HepG2 (cell line): ENCODE results near the gene PAPPA. TPM values are rescaled to one million over a fixed set of nuclear protein-coding genes. Genes with fewer than 3 reads are reported as not detected.

Experiments used
- ATAC-seq: fragments of 200-7000 bp; cut with Tn5 transposase; 3 replicates; pipeline ENCODE4 v1.9.1; 2020; ENCODE audit warnings: mild to moderate bottlenecking, moderate library complexity
- BruUV-seq: library from RNA; stranded (reverse); fragments of 400-500 nt; replicated peaks from 2 replicates; lab custom pipeline; 2021; lab: Mats Ljungman, UMichigan
- CTCF ChIA-PET: fragments of 300-600 bp; formaldehyde crosslinking; extraction: SDS; loops from one replicate; lab custom pipeline; 2021; ENCODE audit warnings: low total read pairs, inconsistent platforms, low intra/inter-chr PET ratio; lab: Yijun Ruan, JAX
- POLR2A ChIA-PET: fragments of 350-600 bp; sonication (Branson Sonifier 250); formaldehyde crosslinking; loops from one replicate; lab custom pipeline; 2020; ENCODE audit warnings: antibody characterized with exemption, inconsistent platforms; lab: Yijun Ruan, JAX
- DNase-seq: peaks from one replicate; pipeline ENCODE4 v3.0.0-alpha.2; 2015; ENCODE audit warnings: low spot score
- FAIRE-seq: peaks from 3 replicates; lab custom pipeline; 2011; peaks lifted over from hg19 to GRCh38; lab: Jason Lieb, UNC
- H2AFZ ChIP-seq: one replicate; pipeline ENCODE4 v1.6.1; 2011; ENCODE audit warnings: low read length, inconsistent platforms
- H3K27ac ChIP-seq: fragments of 300-600 bp; 3 replicates; pipeline ENCODE4 v1.8.0; 2011; ENCODE audit warnings: mixed run types, mild to moderate bottlenecking, mixed read lengths, low read length, inconsistent platforms; ENCODE audit not compliant: insufficient read depth; ENCODE audit errors: extremely low read length
- H3K27me3 ChIP-seq, 2 experiments: fragments of 200-600 bp in 1 of 2; 2 replicates in 1 of 2; 3 replicates in 1 of 2; pipeline versions ENCODE4 v1.6.0 to v1.8.0; 2011; ENCODE audit warnings: low read length in 2 of 2, mild to moderate bottlenecking in 2 of 2, moderate library complexity in 2 of 2, inconsistent platforms in 1 of 2; ENCODE audit not compliant: insufficient read depth in 2 of 2, control insufficient read depth in 1 of 2
- H3K36me3 ChIP-seq, 2 experiments: fragments of 200-600 bp in 1 of 2; replicated peaks in 1 of 2; 2 replicates in 1 of 2; 3 replicates in 1 of 2; pipeline versions ENCODE4 v1.5.1 to v1.8.0; 2011; ENCODE audit warnings: low read length in 2 of 2, inconsistent platforms in 1 of 2; ENCODE audit not compliant: insufficient read depth in 2 of 2, control insufficient read depth in 1 of 2
- H3K4me1 ChIP-seq: 2 replicates; pipeline ENCODE4 v1.5.1; 2012; ENCODE audit warnings: low read length, inconsistent platforms; ENCODE audit not compliant: insufficient read depth
- H3K4me2 ChIP-seq: 2 replicates; pipeline ENCODE4 v1.6.0; 2011; ENCODE audit warnings: low read depth, low read length, inconsistent platforms
- H3K4me3 ChIP-seq, 3 experiments: fragments of 200-600 bp in 1 of 3; sonication (generic), shearing (Covaris generic) in 1 of 3; replicated peaks in 1 of 3; 2 replicates each; pipeline ENCODE4 v1.5.1; 2011 to 2016; ENCODE audit warnings: low read length in 3 of 3, inconsistent platforms in 2 of 3, low read depth in 2 of 3, mild to moderate bottlenecking in 2 of 3, control low read depth in 1 of 3, mixed read lengths in 1 of 3; ENCODE audit not compliant: insufficient read depth in 1 of 3
- H3K79me2 ChIP-seq: one replicate; pipeline ENCODE4 v1.6.1; 2011; ENCODE audit warnings: low read length, inconsistent platforms; ENCODE audit not compliant: insufficient read depth
- H3K9ac ChIP-seq: 2 replicates; pipeline ENCODE4 v1.6.0; 2011; ENCODE audit warnings: mild to moderate bottlenecking, low read depth, low read length, inconsistent platforms; ENCODE audit not compliant: insufficient read depth
- H3K9me3 ChIP-seq: 2 replicates; pipeline ENCODE4 v1.5.1; 2012; ENCODE audit warnings: mild to moderate bottlenecking, low read length
- H4K20me1 ChIP-seq: 2 replicates; pipeline ENCODE4 v1.6.0; 2011; ENCODE audit warnings: inconsistent platforms, mild to moderate bottlenecking, low read length, moderate library complexity; ENCODE audit not compliant: insufficient read depth
- CERS6 ChIP-seq: sonication (generic); formaldehyde crosslinking; IDR thresholded peaks from 2 replicates; pipeline ENCODE4 v1.5.0; 2020; ENCODE audit warnings: missing genetic modification reagents
- GLI4 ChIP-seq: sonication (generic); formaldehyde crosslinking; IDR thresholded peaks from 2 replicates; pipeline ENCODE4 v1.5.1; 2020; ENCODE audit warnings: missing genetic modification reagents, mild to moderate bottlenecking, moderate library complexity, borderline replicate concordance
- HOXA5 ChIP-seq: sonication (generic); formaldehyde crosslinking; IDR thresholded peaks from 2 replicates; pipeline ENCODE4 v1.4.0; 2020; ENCODE audit warnings: missing genetic modification reagents
- NR2F1 ChIP-seq, 2 experiments: fragments of 450-650 bp in 1 of 2; formaldehyde crosslinking in 1 of 2; IDR thresholded peaks; 2 replicates each; pipeline versions ENCODE4 v1.5.0 to v1.6.1; 2016 to 2020; ENCODE audit warnings: mild to moderate bottlenecking in 1 of 2, missing compliant biosample characterization in 1 of 2, missing genetic modification reagents in 1 of 2, moderate library complexity in 1 of 2
- RARG ChIP-seq: sonication (generic); formaldehyde crosslinking; IDR thresholded peaks from 2 replicates; pipeline ENCODE4 v1.4.0; 2020; ENCODE audit warnings: low read depth, mild to moderate bottlenecking, missing genetic modification reagents
- TBL1XR1 ChIP-seq: fragments of 150-350 bp; IDR thresholded peaks from 2 replicates; pipeline ENCODE4 v1.6.1; 2014; ENCODE audit warnings: borderline replicate concordance, low read length; ENCODE audit not compliant: partially characterized antibody
- TERF1 ChIP-seq: sonication (generic); formaldehyde crosslinking; IDR thresholded peaks from 2 replicates; pipeline ENCODE4 v1.8.0; 2022; ENCODE audit warnings: mild to moderate bottlenecking, missing genetic modification reagents, moderate library complexity
- TMF1 ChIP-seq: sonication (generic); formaldehyde crosslinking; IDR thresholded peaks from 2 replicates; pipeline ENCODE4 v1.8.1; 2022; ENCODE audit warnings: low read depth, missing genetic modification reagents
- ZNF317 ChIP-seq: sonication (generic); formaldehyde crosslinking; IDR thresholded peaks from 2 replicates; pipeline ENCODE4 v1.5.0; 2020; ENCODE audit warnings: mild to moderate bottlenecking, missing genetic modification reagents
- WGBS: methylation state at CpG from one replicate; pipeline ENCODE4 v1.1.6; 2017; ENCODE audit warnings: low lambda C conversion rate; 5-methylcytosine and 5-hydroxymethylcytosine counted together
- in situ Hi-C: cut with HindIII; loops from 2 replicates; pipeline ENCODE4 v1.10.0; 2017; ENCODE audit warnings: low pct_unique_long_range_greater_than_20kb; ENCODE audit not compliant: extremely low pct_ligation_motif_present
- intact Hi-C: fragments of 100-400 bp; cut with micrococcal nuclease; formaldehyde crosslinking; loops from one replicate; pipeline ENCODE4 v1.10.0; 2022; ENCODE audit not compliant: unreplicated experiment
- polyA plus RNA-seq, 8 experiments: library from polyadenylated mRNA; depleted of rRNA in 3 of 8; stranded (reverse) in 7 of 8; unstranded in 1 of 8; fragments of >200 nt; fragmentation: Illumina TruSeq in 4 of 8; extraction: Trizol in 4 of 8; gene quantifications; 2 replicates each; pipeline versions ENCODE4 v1.2.1 to v1.2.3, GENCODE V29; 2011 to 2016; ENCODE audit warnings: low read depth in 4 of 8, missing spikeins in 1 of 8, mixed read lengths in 1 of 8; ENCODE audit not compliant: insufficient read depth in 1 of 8
- total RNA-seq, 5 experiments: library from RNA; depleted of rRNA; stranded (reverse); fragments of >200 nt; fragmentation: Illumina TruSeq; extraction: Trizol; gene quantifications; 2 replicates each; pipeline ENCODE4 v1.2.3, GENCODE V29; 2016; ENCODE audit warnings: low read depth in 1 of 5

PAPPA gene
- total and polyA plus RNA-seq, 2 of the 13 experiments (the other 11 are each of a cell fraction or from before 2014, with no cell fraction given): 0.09 to 0.11 TPM

GRCh38 chr9:116369706-116370105, 216.1 kb downstream of the PAPPA start:
- H4K20me1 ChIP-seq: no peaks in the 10 kb centered on the region
- H3K4me3 ChIP-seq: no peak overlapping the region
- POLR2A ChIA-PET: no interaction called here
- no peaks in the 10 kb centered on the region for H3K79me2 ChIP-seq
- no peak overlapping the region for H3K4me2 ChIP-seq
- no peaks in the 10 kb centered on the region for H3K27me3 ChIP-seq
- in situ Hi-C loops: no loop called here
- FAIRE-seq (no peak), DNase-seq (no peak), ATAC-seq (no peak)
- 69% methylated on average over 4 of the region's 5 CpGs for WGBS
- H3K9ac ChIP-seq: no peak overlapping the region
- no TSS peak for BruUV-seq
- no peak overlapping the region for H2AFZ ChIP-seq
- intact Hi-C loops: no loop called here
- H3K4me1 ChIP-seq: no peaks in the 10 kb centered on the region
- no peaks in the 10 kb centered on the region for H3K9me3 ChIP-seq
- TF ChIP-seq HOXA5 (CRISPR knock-in tag) (no peak), TERF1 (CRISPR knock-in tag) (no peak), NR2F1 (CRISPR knock-in tag; IDR thresholded peaks at IDR 0.05) (no peak), ZNF317 (CRISPR knock-in tag) (no peak), RARG (CRISPR knock-in tag) (no peak), GLI4 (CRISPR knock-in tag) (no peak), TBL1XR1 (no peak), TMF1 (CRISPR knock-in tag) (no peak), CERS6 (CRISPR knock-in tag) (no peak)
- H3K36me3 ChIP-seq: no peaks in the 10 kb centered on the region
- no peak overlapping the region for H3K27ac ChIP-seq
- CTCF ChIA-PET: no interaction called here
